CD4-positive, alpha-beta T cell (primary cell): Measurements from ENCODE around the gene APAF1. TPM values are rescaled to one million over a fixed set of nuclear protein-coding genes. Genes with fewer than 3 reads are reported as not detected.

Experiments used
- ATAC-seq: fragments of 200-7000 bp; cut with Tn5 transposase; one replicate; pipeline ENCODE4 v1.10.0; 2022; ENCODE audit warnings: mild to moderate bottlenecking; ENCODE audit not compliant: poor library complexity
- CTCF ChIA-PET: fragments of 350-600 bp; sonication (Branson Sonifier 250); formaldehyde crosslinking; loops from one replicate; lab custom pipeline; 2021; ENCODE audit warnings: antibody characterized with exemption, inconsistent platforms; lab: Charles Lee
- POLR2A ChIA-PET: fragments of 350-600 bp; sonication (Branson Sonifier 250); formaldehyde crosslinking; loops from one replicate; lab custom pipeline; 2021; ENCODE audit warnings: antibody characterized with exemption, inconsistent platforms; lab: Charles Lee
- DNase-seq, 14 experiments: peaks; one replicate each; pipeline ENCODE4 v3.0.0-alpha.2; 2013 to 2020; ENCODE audit warnings: mixed read lengths in 2 of 14
- H3K27ac ChIP-seq, 2 donors: one replicate each; pipeline versions ENCODE4 v1.5.1 to v1.7.0; 2013; ENCODE audit warnings: low read length in 2 of 2, low read depth in 1 of 2, mild to moderate bottlenecking in 1 of 2
- H3K27me3 ChIP-seq, 2 experiments: 1 replicate in 1 of 2; 2 replicates in 1 of 2; pipeline versions ENCODE4 v1.6.1 to v1.7.0; 2013; ENCODE audit warnings: low read length in 2 of 2, control low read depth in 1 of 2, mild to moderate bottlenecking in 1 of 2, moderate library complexity in 1 of 2; ENCODE audit not compliant: insufficient read depth in 2 of 2, control insufficient read depth in 1 of 2
- H3K36me3 ChIP-seq: one replicate; pipeline ENCODE4 v1.6.1; 2013; ENCODE audit warnings: low read length, control low read depth; ENCODE audit not compliant: insufficient read depth
- H3K4me1 ChIP-seq: one replicate; pipeline ENCODE4 v1.6.1; 2013; ENCODE audit warnings: low read length, control low read depth; ENCODE audit not compliant: insufficient read depth
- H3K4me3 ChIP-seq: one replicate; pipeline ENCODE4 v1.5.1; 2013; ENCODE audit warnings: mild to moderate bottlenecking, low read length, moderate library complexity
- H3K9me3 ChIP-seq, 2 experiments: 1 replicate in 1 of 2; 2 replicates in 1 of 2; pipeline versions ENCODE4 v1.6.1 to v1.7.0; 2013; ENCODE audit warnings: low read length in 2 of 2, mild to moderate bottlenecking in 2 of 2, control low read depth in 1 of 2, moderate library complexity in 1 of 2; ENCODE audit not compliant: control insufficient read depth in 1 of 2, insufficient read depth in 1 of 2
- H3K27ac Mint-ChIP-seq: one replicate; pipeline ENCODE4 v1.8.0; 2020; ENCODE audit warnings: mixed read lengths
- H3K27me3 Mint-ChIP-seq: one replicate; pipeline ENCODE4 v1.8.0; 2021; ENCODE audit warnings: mixed read lengths
- H3K36me3 Mint-ChIP-seq: one replicate; pipeline ENCODE4 v1.8.0; 2021; ENCODE audit warnings: low read depth, mixed read lengths
- H3K4me1 Mint-ChIP-seq: one replicate; pipeline ENCODE4 v1.8.0; 2021; ENCODE audit warnings: low read depth, mixed read lengths
- H3K4me3 Mint-ChIP-seq: one replicate; pipeline ENCODE4 v1.8.0; 2020; ENCODE audit warnings: mild to moderate bottlenecking, mixed read lengths
- H3K9me3 Mint-ChIP-seq: one replicate; pipeline ENCODE4 v1.8.0; 2020; ENCODE audit warnings: mixed read lengths
- intact Hi-C, 2 experiments: fragments of 100-400 bp; cut with DNase I in 1 of 2; cut with micrococcal nuclease in 1 of 2; formaldehyde crosslinking; loops; one replicate each; pipeline versions ENCODE4 v1.15.1 to v1.9.0; 2023 to 2025; cut with DNase I, micrococcal nuclease
- total RNA-seq, 174 experiments: library from RNA in 2 of 174; stranded (reverse) in 2 of 174; gene quantifications; one replicate each; pipeline ENCODE4 v1.2.3 and lab custom pipeline; 2021 to 2026
- TF ChIP-seq, protein P1 (sequence below): fragments of 200-600 bp; IDR thresholded peaks from one replicate; pipeline ENCODE4 v1.8.0; 2022; ENCODE audit warnings: antibody characterized with exemption, mild to moderate bottlenecking

The APAF1 gene
- total RNA-seq, 2 experiments from 2014 or later, result 13.5 to 14.5 TPM

DNA sequence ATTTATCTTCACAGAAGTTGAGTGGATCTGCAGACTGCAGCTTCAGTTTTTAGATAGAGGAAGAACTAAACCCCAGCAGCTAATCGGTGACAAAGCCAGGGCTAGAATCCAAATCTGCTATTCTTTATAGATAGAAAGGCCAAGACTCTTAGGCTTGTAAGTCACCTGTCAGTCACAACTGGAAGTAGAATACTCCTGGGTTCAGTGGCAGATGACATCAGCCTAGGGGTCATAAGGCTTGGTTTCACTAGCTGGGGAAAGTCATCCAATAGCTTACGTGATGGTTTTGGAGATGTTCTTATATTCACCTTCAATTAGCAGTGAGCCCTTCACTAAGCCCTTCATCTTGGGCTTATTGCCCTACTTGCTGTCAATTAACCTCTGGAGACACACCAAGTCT, 93.4 kb downstream of the APAF1 start:
- no peaks in the 10 kb centered on the region for H3K27me3 Mint-ChIP-seq
- H3K36me3 Mint-ChIP-seq, result peaks cover 11% of the 10 kb centered on the region
- Histone ChIP-seq H3K36me3 (peaks cover 9% of the 10 kb centered on the region), H3K27me3 (no peaks in the 10 kb centered on the region), H3K4me1 (no peaks in the 10 kb centered on the region), H3K27ac (no peak overlapping the region), H3K4me3 (no peak overlapping the region), H3K9me3 (no peaks in the 10 kb centered on the region)
- H3K27ac Mint-ChIP-seq, result no peak overlapping the region
- ChIA-PET CTCF (no interaction called here), POLR2A (no interaction called here)
- H3K9me3 Mint-ChIP-seq, result no peaks in the 10 kb centered on the region
- TF ChIP-seq, protein P1, sequence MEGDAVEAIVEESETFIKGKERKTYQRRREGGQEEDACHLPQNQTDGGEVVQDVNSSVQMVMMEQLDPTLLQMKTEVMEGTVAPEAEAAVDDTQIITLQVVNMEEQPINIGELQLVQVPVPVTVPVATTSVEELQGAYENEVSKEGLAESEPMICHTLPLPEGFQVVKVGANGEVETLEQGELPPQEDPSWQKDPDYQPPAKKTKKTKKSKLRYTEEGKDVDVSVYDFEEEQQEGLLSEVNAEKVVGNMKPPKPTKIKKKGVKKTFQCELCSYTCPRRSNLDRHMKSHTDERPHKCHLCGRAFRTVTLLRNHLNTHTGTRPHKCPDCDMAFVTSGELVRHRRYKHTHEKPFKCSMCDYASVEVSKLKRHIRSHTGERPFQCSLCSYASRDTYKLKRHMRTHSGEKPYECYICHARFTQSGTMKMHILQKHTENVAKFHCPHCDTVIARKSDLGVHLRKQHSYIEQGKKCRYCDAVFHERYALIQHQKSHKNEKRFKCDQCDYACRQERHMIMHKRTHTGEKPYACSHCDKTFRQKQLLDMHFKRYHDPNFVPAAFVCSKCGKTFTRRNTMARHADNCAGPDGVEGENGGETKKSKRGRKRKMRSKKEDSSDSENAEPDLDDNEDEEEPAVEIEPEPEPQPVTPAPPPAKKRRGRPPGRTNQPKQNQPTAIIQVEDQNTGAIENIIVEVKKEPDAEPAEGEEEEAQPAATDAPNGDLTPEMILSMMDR, result no peak
- H3K4me3 Mint-ChIP-seq, result no peak overlapping the region
- intact Hi-C loops, result no loop called here
- ATAC-seq (no peak), DNase-seq (no peak)
- no peaks in the 10 kb centered on the region for H3K4me1 Mint-ChIP-seq

DNA sequence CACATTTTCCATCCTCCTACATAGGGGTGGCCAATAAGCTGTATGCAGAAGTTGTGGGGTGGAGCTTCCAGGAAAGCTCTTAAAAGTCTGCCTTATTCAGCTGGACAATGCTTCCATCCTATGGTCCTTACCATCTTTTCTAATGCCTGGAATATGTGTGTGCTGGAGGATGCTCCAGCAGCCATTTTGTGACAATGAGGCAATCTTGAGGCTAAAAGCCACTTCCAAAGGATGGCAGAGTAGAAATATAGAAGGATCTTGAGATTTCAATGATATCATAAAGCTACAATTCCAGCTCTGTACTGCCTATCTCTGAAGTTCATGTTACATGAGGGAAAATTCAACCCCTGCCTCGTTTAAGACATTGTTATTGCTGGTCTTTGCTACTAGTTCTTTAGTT, 95.7 kb downstream of the APAF1 start:
- TF ChIP-seq, protein P1, result no peak
- ChIA-PET CTCF (no interaction called here), POLR2A (no interaction called here)
- Mint-ChIP-seq H3K27ac (peak overlapping the region; percentile 25), H3K9me3 (no peaks in the 10 kb centered on the region), H3K36me3 (no peaks in the 10 kb centered on the region), H3K4me3 (no peak overlapping the region), H3K27me3 (no peaks in the 10 kb centered on the region), H3K4me1 (peaks cover 4% of the 10 kb centered on the region)
- no peak for DNase-seq
- Histone ChIP-seq H3K36me3 (no peaks in the 10 kb centered on the region), H3K4me1 (peaks cover 5% of the 10 kb centered on the region), H3K4me3 (no peak overlapping the region), H3K27ac (no peak overlapping the region), H3K9me3 (no peaks in the 10 kb centered on the region), H3K27me3 (peaks cover 0 to 4% of the 10 kb centered on the region in 2 experiments)
- intact Hi-C loops, result no loop called here
- ATAC-seq, result no peak

GRCh38 chr12:98741196-98741555, 96.1 kb downstream of the APAF1 start:
- H3K27ac Mint-ChIP-seq, result peak overlapping the region; percentile 25
- H3K27ac ChIP-seq, result no peak overlapping the region
- ChIA-PET POLR2A (no interaction called here), CTCF (no interaction called here)
- no peak overlapping the region for H3K4me3 ChIP-seq
- H3K27me3 ChIP-seq, result peaks cover 3 to 8% of the 10 kb centered on the region in 2 experiments
- peaks cover 3% of the 10 kb centered on the region for H3K27me3 Mint-ChIP-seq
- intact Hi-C loops, result no loop called here
- no peak for DNase-seq
- H3K4me1 Mint-ChIP-seq, result peaks cover 8% of the 10 kb centered on the region
- no peaks in the 10 kb centered on the region for H3K36me3 Mint-ChIP-seq
- no peaks in the 10 kb centered on the region for H3K9me3 ChIP-seq
- no peaks in the 10 kb centered on the region for H3K9me3 Mint-ChIP-seq
- TF ChIP-seq, protein P1, result no peak
- no peaks in the 10 kb centered on the region for H3K36me3 ChIP-seq
- peaks cover 9% of the 10 kb centered on the region for H3K4me1 ChIP-seq
- H3K4me3 Mint-ChIP-seq, result no peak overlapping the region
- no peak for ATAC-seq
